PC-3 (cell line): ENCODE data around the gene ROBO2. TPM values are rescaled to one million over a fixed set of nuclear protein-coding genes. Genes with fewer than 3 reads are reported as not detected.
A peak's percentile ranks its signal among the peaks of the same experiment; 100 is the strongest.

ENCODE experiments used
- ATAC-seq: fragments of 200-7000 bp; cut with Tn5 transposase; 2 replicates; pipeline ENCODE4 v1.9.1; 2020; ENCODE audit warnings: mild to moderate bottlenecking, moderate library complexity
- BruUV-seq: library from RNA; stranded (reverse); fragments of 400-500 nt; replicated peaks from 2 replicates; lab custom pipeline; 2021; lab: Mats Ljungman, UMichigan
- CTCF ChIA-PET: fragments of 300-600 bp; sonication (Branson Sonifier 250); formaldehyde crosslinking; loops from one replicate; lab custom pipeline; 2022; ENCODE audit warnings: antibody characterized with exemption; lab: Charles Lee
- POLR2A ChIA-PET: fragments of 300-600 bp; sonication (Branson Sonifier 250); formaldehyde crosslinking; loops from one replicate; lab custom pipeline; 2022; ENCODE audit warnings: antibody characterized with exemption; ENCODE audit not compliant: unreplicated experiment; lab: Charles Lee
- DNase-seq: peaks from one replicate; pipeline ENCODE4 v3.0.0-alpha.2; 2015
- H2AFZ ChIP-seq: fragments of 300-600 bp; sonication (generic); 2 replicates; pipeline ENCODE4 v1.6.0; 2016; ENCODE audit warnings: antibody characterized with exemption, low read length
- H3F3A ChIP-seq: fragments of 300-600 bp; sonication (generic); one replicate; pipeline ENCODE4 v1.6.0; 2017; ENCODE audit warnings: antibody characterized with exemption, low read length, control low read depth, mild to moderate bottlenecking; ENCODE audit not compliant: unreplicated experiment
- H3K27ac ChIP-seq: fragments of 300-600 bp; sonication (generic); 2 replicates; pipeline ENCODE4 v1.5.1; 2016; ENCODE audit warnings: mild to moderate bottlenecking, low read length
- H3K27me3 ChIP-seq: fragments of 300-600 bp; sonication (generic); 2 replicates; pipeline ENCODE4 v1.6.1; 2016; ENCODE audit warnings: low read length, mixed read lengths
- H3K36me3 ChIP-seq: fragments of 300-600 bp; sonication (generic); 2 replicates; pipeline ENCODE4 v1.6.1; 2016; ENCODE audit warnings: low read depth, mixed run types, low read length, mixed read lengths
- H3K4me1 ChIP-seq: fragments of 300-600 bp; sonication (generic); 2 replicates; pipeline ENCODE4 v1.5.1; 2016; ENCODE audit warnings: low read length; ENCODE audit not compliant: insufficient read depth
- H3K4me2 ChIP-seq: fragments of 300-600 bp; sonication (generic); 2 replicates; pipeline ENCODE4 v1.6.0; 2016; ENCODE audit warnings: low read length
- H3K4me3 ChIP-seq: fragments of 300-600 bp; sonication (generic); 2 replicates; pipeline ENCODE4 v1.5.1; 2016; ENCODE audit warnings: mild to moderate bottlenecking, low read length, mixed read lengths
- H3K79me2 ChIP-seq: fragments of 300-600 bp; sonication (generic); 2 replicates; pipeline ENCODE4 v1.6.1; 2017; ENCODE audit warnings: low read length, mixed read lengths
- H3K9ac ChIP-seq: fragments of 300-600 bp; sonication (generic); 2 replicates; pipeline ENCODE4 v1.6.0; 2016; ENCODE audit warnings: mild to moderate bottlenecking, low read length
- H3K9me2 ChIP-seq: fragments of 300-600 bp; sonication (generic); replicated peaks from 2 replicates; pipeline ENCODE4 v1.6.1; 2016; ENCODE audit warnings: mixed run types, low read length, mixed read lengths
- H3K9me3 ChIP-seq: fragments of 300-600 bp; sonication (generic); 2 replicates; pipeline ENCODE4 v1.6.1; 2016; ENCODE audit warnings: low read length, mixed read lengths
- H4K20me1 ChIP-seq: fragments of 300-600 bp; sonication (generic); 2 replicates; pipeline ENCODE4 v1.6.1; 2016; ENCODE audit warnings: low read length, mixed read lengths
- CTCF ChIP-seq: fragments of 300-600 bp; sonication (generic); conservative IDR thresholded peaks from 2 replicates; pipeline ENCODE4 v1.5.1; 2017; ENCODE audit warnings: antibody characterized with exemption, low read depth, mild to moderate bottlenecking, low read length
- EZH2 ChIP-seq: fragments of 300-600 bp; sonication (generic); IDR thresholded peaks from one replicate; pipeline ENCODE4 v1.6.1; 2017; ENCODE audit warnings: antibody characterized with exemption, mild to moderate bottlenecking, low read length; ENCODE audit not compliant: unreplicated experiment
- EZH2phosphoT487 ChIP-seq: fragments of 300-600 bp; sonication (generic); IDR thresholded peaks from 2 replicates; pipeline ENCODE4 v1.6.1; 2018; ENCODE audit warnings: mild to moderate bottlenecking, antibody characterized with exemption, low read length, borderline replicate concordance
- intact Hi-C: fragments of 100-400 bp; cut with micrococcal nuclease; formaldehyde crosslinking; loops from 2 replicates; pipeline ENCODE4 v1.9.0; 2023
- total RNA-seq: library from RNA; depleted of rRNA; stranded (reverse); fragments of >200 nt; gene quantifications from 2 replicates; pipeline ENCODE4 v1.2.3, GENCODE V29; 2014

The ROBO2 gene
- total RNA-seq, 1 experiment from 2014 or later = not detected

- CTCF ChIA-PET = no interaction called here
- intact Hi-C loops = no loop called here
- H2AFZ ChIP-seq = no peak overlapping the region
- POLR2A ChIA-PET = no interaction called here
- H3K4me1 ChIP-seq = no peaks in the 10 kb centered on the region
- no TSS peak for BruUV-seq
- H3K4me3 ChIP-seq = no peak overlapping the region
- H3K36me3 ChIP-seq = no peaks in the 10 kb centered on the region
- ATAC-seq (peak; percentile 51), DNase-seq (no peak)
- no peak overlapping the region for H3K9ac ChIP-seq
- H3K79me2 ChIP-seq = no peaks in the 10 kb centered on the region
- H4K20me1 ChIP-seq = no peaks in the 10 kb centered on the region
- TF ChIP-seq EZH2 (no peak), EZH2phosphoT487 (no peak), CTCF (no peak)
- no peak overlapping the region for H3K27ac ChIP-seq
- no peaks in the 10 kb centered on the region for H3K9me3 ChIP-seq
- no peaks in the 10 kb centered on the region for H3K9me2 ChIP-seq
- H3K4me2 ChIP-seq = no peak overlapping the region
- H3F3A ChIP-seq = no peaks in the 10 kb centered on the region
- H3K27me3 ChIP-seq = no peaks in the 10 kb centered on the region
Measured at GRCh38 chr3:77667901-77668300, 628.0 kb downstream of the ROBO2 start.

GRCh38 chr3:77668376-77668775 lies 628.5 kb downstream of the ROBO2 start:
- TF ChIP-seq EZH2phosphoT487 (no peak), CTCF (no peak), EZH2 (no peak)
- POLR2A ChIA-PET = no interaction called here
- H3K4me1 ChIP-seq = no peaks in the 10 kb centered on the region
- DNase-seq (no peak), ATAC-seq (no peak)
- CTCF ChIA-PET = no interaction called here
- no peaks in the 10 kb centered on the region for H3K9me3 ChIP-seq
- no peak overlapping the region for H3K27ac ChIP-seq
- no peaks in the 10 kb centered on the region for H3K79me2 ChIP-seq
- no peaks in the 10 kb centered on the region for H3K9me2 ChIP-seq
- no peaks in the 10 kb centered on the region for H4K20me1 ChIP-seq
- H3F3A ChIP-seq = no peaks in the 10 kb centered on the region
- H3K27me3 ChIP-seq = no peaks in the 10 kb centered on the region
- H2AFZ ChIP-seq = no peak overlapping the region
- no peak overlapping the region for H3K9ac ChIP-seq
- intact Hi-C loops = no loop called here
- no peaks in the 10 kb centered on the region for H3K36me3 ChIP-seq
- H3K4me3 ChIP-seq = no peak overlapping the region
- BruUV-seq = no TSS peak
- no peak overlapping the region for H3K4me2 ChIP-seq

GRCh38 chr3:77672016-77672415 lies 632.1 kb downstream of the ROBO2 start:
- Histone ChIP-seq H3K79me2 (no peaks in the 10 kb centered on the region), H3K27me3 (no peaks in the 10 kb centered on the region), H3K9ac (no peak overlapping the region), H2AFZ (no peak overlapping the region), H3K36me3 (no peaks in the 10 kb centered on the region), H3K9me2 (no peaks in the 10 kb centered on the region), H3K4me3 (no peak overlapping the region), H3K4me2 (no peak overlapping the region), H4K20me1 (no peaks in the 10 kb centered on the region), H3K4me1 (no peaks in the 10 kb centered on the region), H3F3A (no peaks in the 10 kb centered on the region), H3K9me3 (no peaks in the 10 kb centered on the region), H3K27ac (no peak overlapping the region)
- DNase-seq (peak; percentile 61), ATAC-seq (peak; percentile 93)
- ChIA-PET POLR2A (no interaction called here), CTCF (no interaction called here)
- no peak for TF ChIP-seq EZH2phosphoT487
- TF ChIP-seq EZH2 = no peak
- TF ChIP-seq CTCF = no peak
- intact Hi-C loops = no loop called here
- BruUV-seq = no TSS peak
